ENCODE data around the gene CITED4.

DNA sequence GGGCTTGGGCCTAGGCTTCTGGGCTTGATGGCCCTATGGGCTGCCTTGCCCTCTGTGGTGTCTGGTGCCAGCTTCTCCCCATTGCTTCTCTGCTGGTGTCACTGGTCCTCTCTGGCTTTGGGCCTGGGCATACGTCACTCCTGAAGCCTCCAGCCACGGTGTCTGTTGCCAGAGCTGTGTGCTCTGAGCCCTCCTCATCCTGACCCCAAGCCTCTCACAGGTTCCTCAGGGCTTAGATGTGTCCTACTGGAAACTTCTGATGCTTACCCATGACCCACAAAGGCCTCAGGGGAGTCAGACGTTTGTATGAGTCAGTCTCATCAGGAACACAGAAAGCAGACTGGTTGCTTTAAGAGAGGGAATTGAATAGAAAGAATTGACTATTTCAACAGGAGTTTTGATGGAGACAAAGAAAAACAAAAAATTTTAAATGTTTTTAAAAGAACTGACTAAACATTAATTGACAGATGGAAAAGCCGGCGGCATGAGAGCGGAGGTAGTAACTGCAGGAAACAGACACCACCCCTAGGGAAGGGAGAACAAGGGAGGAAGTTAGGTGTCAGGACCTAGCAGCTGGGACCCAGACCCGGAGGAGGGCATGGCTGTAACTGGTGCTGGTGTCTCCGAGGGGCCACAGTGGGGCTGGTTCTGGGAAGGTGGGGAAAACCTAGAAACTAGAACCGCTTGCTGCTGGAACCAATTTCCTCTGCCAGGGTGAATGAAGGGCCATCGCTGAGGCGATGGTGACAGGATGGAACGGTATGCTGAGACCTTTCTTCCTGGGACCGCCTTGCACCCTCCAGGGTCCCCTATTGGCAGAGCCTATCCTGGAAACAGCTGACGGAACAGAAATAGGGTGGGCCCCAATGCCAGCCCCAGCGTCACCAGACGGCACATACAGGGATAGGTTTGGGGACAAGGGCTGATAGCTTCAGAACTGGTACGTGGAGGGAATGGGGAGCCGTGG lies 40.0 kb upstream of the CITED4 start:
- TF ChIP-seq POLR2A (IDR thresholded peaks at IDR 0.05; ENCODE audit: low read depth, low read length): no peak
- no peak for TF ChIP-seq POLR2AphosphoS5 (IDR thresholded peaks at IDR 0.05; ENCODE audit: low read depth, low read length)
- TF ChIP-seq TAF1 (IDR thresholded peaks at IDR 0.05; ENCODE audit: borderline replicate concordance, low read depth, low read length): no peak

Data from GM12892 (cell line).